Renal cortex interstitium (tissue), 11 donors: ENCODE measurements around the gene NLN. TPM values are rescaled to one million over a fixed set of nuclear protein-coding genes. Genes with fewer than 3 reads are reported as not detected.
A peak's percentile ranks its signal among the peaks of the same experiment; 100 is the strongest.
"Not testable (repeated sequence)": the region's sequence is repeated elsewhere in the genome, so short reads cannot be mapped to it uniquely, and the experiment has no call there.

Source experiments
- DNase-seq, 11 donors: peaks; one replicate each; pipeline ENCODE4 v3.0.0-alpha.2; 2013; ENCODE audit warnings: low read depth in 9 of 11, low spot score in 4 of 11; ENCODE audit errors: extremely low read depth in 1 of 11
- polyA plus RNA-seq, 3 donors: library from polyadenylated mRNA; unstranded; fragments of 120-200 nt; gene quantifications; one replicate each; pipeline ENCODE4 v1.2.1, GENCODE V29; 2013; ENCODE audit not compliant: insufficient read length in 3 of 3

The NLN gene
- polyA plus RNA-seq, 3 donors, result 37.4 to 39.7 (median 37.6) TPM

GRCh38 chr5:65839170-65839569 lies 117.2 kb downstream of the NLN start:
- DNase-seq, result not testable (repeated sequence)

GRCh38 chr5:65840071-65840470 lies 118.1 kb downstream of the NLN start:
- no peak for DNase-seq

- DNase-seq, result not testable (repeated sequence)
Observed at GRCh38 chr5:65844763-65845162, 122.8 kb downstream of the NLN start.

- no peak for DNase-seq
Observed at GRCh38 chr5:65846101-65846500, 124.1 kb downstream of the NLN start.

- not testable (repeated sequence) for DNase-seq
Observed at GRCh38 chr5:65847019-65847418, 125.0 kb downstream of the NLN start.

GRCh38 chr5:65849918-65850317 lies 127.9 kb downstream of the NLN start:
- DNase-seq, result not testable (repeated sequence)

- DNase-seq, result no peak
Observed at GRCh38 chr5:65854925-65855324, 132.9 kb downstream of the NLN start.

GRCh38 chr5:65855766-65856315 lies 133.8 kb downstream of the NLN start:
- no peak for DNase-seq

- DNase-seq, result no peak
Observed at GRCh38 chr5:65856520-65856919, 134.5 kb downstream of the NLN start.

GRCh38 chr5:65858316-65858715 lies 136.3 kb downstream of the NLN start:
- DNase-seq, result no peak

- DNase-seq, result no peak
Observed at GRCh38 chr5:65861830-65862241, 139.8 kb downstream of the NLN start.

- DNase-seq, result no peak
Observed at GRCh38 chr5:65862384-65862783, 140.4 kb downstream of the NLN start.

- DNase-seq, result no peak
Observed at GRCh38 chr5:65863747-65864146, 141.7 kb downstream of the NLN start.

GRCh38 chr5:65866837-65867521 lies 145.0 kb downstream of the NLN start:
- no peak for DNase-seq

- DNase-seq, result peak in 1 of 11 donors; percentile 5
Observed at GRCh38 chr5:65867542-65868195, 145.7 kb downstream of the NLN start.

- no peak for DNase-seq
Observed at GRCh38 chr5:65868509-65868908, 146.5 kb downstream of the NLN start.

GRCh38 chr5:65871182-65871581 lies 149.2 kb downstream of the NLN start:
- DNase-seq, result no peak

GRCh38 chr5:65871776-65872175 lies 149.8 kb downstream of the NLN start:
- DNase-seq, result not testable (repeated sequence)

- no peak for DNase-seq
Observed at GRCh38 chr5:65873181-65873750, 151.3 kb downstream of the NLN start.

- DNase-seq, result no peak
Observed at GRCh38 chr5:65874241-65874640, 152.2 kb downstream of the NLN start.
